CD4-positive, alpha-beta T cell (primary cell): ENCODE measurements around the gene SMPDL3B. TPM values are rescaled to one million over a fixed set of nuclear protein-coding genes. Genes with fewer than 3 reads are reported as not detected.

Experiments used
- ATAC-seq: fragments of 200-7000 bp; cut with Tn5 transposase; one replicate; pipeline ENCODE4 v1.10.0; 2022; ENCODE audit warnings: mild to moderate bottlenecking; ENCODE audit not compliant: poor library complexity
- CTCF ChIA-PET: fragments of 350-600 bp; sonication (Branson Sonifier 250); formaldehyde crosslinking; loops from one replicate; lab custom pipeline; 2021; ENCODE audit warnings: antibody characterized with exemption, inconsistent platforms; lab: Charles Lee
- POLR2A ChIA-PET: fragments of 350-600 bp; sonication (Branson Sonifier 250); formaldehyde crosslinking; loops from one replicate; lab custom pipeline; 2021; ENCODE audit warnings: antibody characterized with exemption, inconsistent platforms; lab: Charles Lee
- DNase-seq, 14 experiments: peaks; one replicate each; pipeline ENCODE4 v3.0.0-alpha.2; 2013 to 2020; ENCODE audit warnings: mixed read lengths in 2 of 14
- H3K27ac ChIP-seq, 2 donors: one replicate each; pipeline versions ENCODE4 v1.5.1 to v1.7.0; 2013; ENCODE audit warnings: low read length in 2 of 2, low read depth in 1 of 2, mild to moderate bottlenecking in 1 of 2
- H3K27me3 ChIP-seq, 2 experiments: 1 replicate in 1 of 2; 2 replicates in 1 of 2; pipeline versions ENCODE4 v1.6.1 to v1.7.0; 2013; ENCODE audit warnings: low read length in 2 of 2, control low read depth in 1 of 2, mild to moderate bottlenecking in 1 of 2, moderate library complexity in 1 of 2; ENCODE audit not compliant: insufficient read depth in 2 of 2, control insufficient read depth in 1 of 2
- H3K36me3 ChIP-seq: one replicate; pipeline ENCODE4 v1.6.1; 2013; ENCODE audit warnings: low read length, control low read depth; ENCODE audit not compliant: insufficient read depth
- H3K4me1 ChIP-seq: one replicate; pipeline ENCODE4 v1.6.1; 2013; ENCODE audit warnings: low read length, control low read depth; ENCODE audit not compliant: insufficient read depth
- H3K4me3 ChIP-seq: one replicate; pipeline ENCODE4 v1.5.1; 2013; ENCODE audit warnings: mild to moderate bottlenecking, low read length, moderate library complexity
- H3K9me3 ChIP-seq, 2 experiments: 1 replicate in 1 of 2; 2 replicates in 1 of 2; pipeline versions ENCODE4 v1.6.1 to v1.7.0; 2013; ENCODE audit warnings: low read length in 2 of 2, mild to moderate bottlenecking in 2 of 2, control low read depth in 1 of 2, moderate library complexity in 1 of 2; ENCODE audit not compliant: control insufficient read depth in 1 of 2, insufficient read depth in 1 of 2
- H3K27ac Mint-ChIP-seq: one replicate; pipeline ENCODE4 v1.8.0; 2020; ENCODE audit warnings: mixed read lengths
- H3K27me3 Mint-ChIP-seq: one replicate; pipeline ENCODE4 v1.8.0; 2021; ENCODE audit warnings: mixed read lengths
- H3K36me3 Mint-ChIP-seq: one replicate; pipeline ENCODE4 v1.8.0; 2021; ENCODE audit warnings: low read depth, mixed read lengths
- H3K4me1 Mint-ChIP-seq: one replicate; pipeline ENCODE4 v1.8.0; 2021; ENCODE audit warnings: low read depth, mixed read lengths
- H3K4me3 Mint-ChIP-seq: one replicate; pipeline ENCODE4 v1.8.0; 2020; ENCODE audit warnings: mild to moderate bottlenecking, mixed read lengths
- H3K9me3 Mint-ChIP-seq: one replicate; pipeline ENCODE4 v1.8.0; 2020; ENCODE audit warnings: mixed read lengths
- CTCF ChIP-seq: fragments of 200-600 bp; IDR thresholded peaks from one replicate; pipeline ENCODE4 v1.8.0; 2022; ENCODE audit warnings: antibody characterized with exemption, mild to moderate bottlenecking
- intact Hi-C, 2 experiments: fragments of 100-400 bp; cut with DNase I in 1 of 2; cut with micrococcal nuclease in 1 of 2; formaldehyde crosslinking; loops; one replicate each; pipeline versions ENCODE4 v1.15.1 to v1.9.0; 2023 to 2025; cut with DNase I, micrococcal nuclease
- polyA plus RNA-seq, 2 donors: library from polyadenylated mRNA; unstranded; fragments of 120-200 nt; gene quantifications; one replicate each; pipeline ENCODE4 v1.2.1, GENCODE V29; 2013
- total RNA-seq, 174 experiments: library from RNA in 2 of 174; stranded (reverse) in 2 of 174; gene quantifications; one replicate each; pipeline ENCODE4 v1.2.3 and lab custom pipeline; 2021 to 2026

Gene SMPDL3B
- total RNA-seq (not detected), total RNA-seq (lab: John Stamatoyannopoulos, UW) (0 to 1.1 (median 0.07) reads per million in 172 experiments)
- 0.05 TPM for polyA plus RNA-seq (2013, experiment 1 of 2)
- polyA plus RNA-seq (2013, experiment 2 of 2): 0.07 TPM

- Mint-ChIP-seq H3K36me3 (no peaks in the 10 kb centered on the region), H3K4me3 (no peak within 1 kb of the TSS), H3K4me1 (peaks cover 11% of the 10 kb centered on the region), H3K27ac (no peak within 1 kb of the TSS), H3K27me3 (peaks cover 24% of the 10 kb centered on the region), H3K9me3 (no peaks in the 10 kb centered on the region)
- POLR2A ChIA-PET: no interaction called here
- TF ChIP-seq CTCF: no peak
- intact Hi-C loops: no loop called here
- ATAC-seq (no peak), DNase-seq (no peak)
- peaks cover 0 to 9% of the 10 kb centered on the region in 2 experiments for H3K27me3 ChIP-seq
- H3K27ac ChIP-seq: no peak within 1 kb of the TSS
- H3K4me1 ChIP-seq: peaks cover 11% of the 10 kb centered on the region
- no peak within 1 kb of the TSS for H3K4me3 ChIP-seq
- CTCF ChIA-PET: no interaction called here
- H3K36me3 ChIP-seq: no peaks in the 10 kb centered on the region
- no peaks in the 10 kb centered on the region for H3K9me3 ChIP-seq
These were observed at the start of gene SMPDL3B for GRCh38 chr1:27934818-27935549. SMPDL3B (plus strand) TSS chr1:27935000; CDS start chr1:27935184, 184 bp downstream.

GRCh38 chr1:27885114-27885528, 49.7 kb upstream of the SMPDL3B start:
- TF ChIP-seq CTCF: no peak
- Mint-ChIP-seq H3K9me3 (no peaks in the 10 kb centered on the region), H3K27ac (no peak overlapping the region), H3K4me1 (peaks cover 27% of the 10 kb centered on the region), H3K36me3 (peaks cover 78% of the 10 kb centered on the region), H3K4me3 (no peak overlapping the region), H3K27me3 (no peaks in the 10 kb centered on the region)
- intact Hi-C loops: no loop called here
- DNase-seq: peak in 2 of 14 experiments; percentile 49 to 57
- H3K27me3 ChIP-seq: no peaks in the 10 kb centered on the region
- H3K36me3 ChIP-seq: peaks cover 73% of the 10 kb centered on the region
- peak overlapping the region in 1 of 2 donors; percentile 77 for H3K27ac ChIP-seq
- no peak for ATAC-seq
- no peak overlapping the region for H3K4me3 ChIP-seq
- ChIA-PET CTCF (no interaction called here), POLR2A (no interaction called here)
- H3K4me1 ChIP-seq: peaks cover 85% of the 10 kb centered on the region
- H3K9me3 ChIP-seq: peaks cover 0 to 4% of the 10 kb centered on the region in 2 experiments

GRCh38 chr1:27885621-27886352, 49.0 kb upstream of the SMPDL3B start:
- no peaks in the 10 kb centered on the region for H3K27me3 Mint-ChIP-seq
- H3K4me3 ChIP-seq: no peak overlapping the region
- ChIA-PET CTCF (interaction anchor here (1.9 kb wide), 1 partner anchor 55 kb away, joined by 6 read pairs; no protein-coding TSS in a partner anchor), POLR2A (interaction anchor here (1.4 kb wide), 1 partner anchor 11 kb away, joined by 5 read pairs; no protein-coding TSS in a partner anchor)
- no peaks in the 10 kb centered on the region for H3K27me3 ChIP-seq
- peak overlapping the region; percentile 86 for H3K27ac Mint-ChIP-seq
- H3K27ac ChIP-seq: peak overlapping the region; percentile 60 to 77
- H3K4me3 Mint-ChIP-seq: no peak overlapping the region
- no peak for TF ChIP-seq CTCF
- ATAC-seq (no peak), DNase-seq (peak in 2 of 14 experiments; percentile 52 to 59)
- H3K4me1 ChIP-seq: peaks cover 91% of the 10 kb centered on the region
- H3K36me3 Mint-ChIP-seq: peaks cover 82% of the 10 kb centered on the region
- peaks cover 70% of the 10 kb centered on the region for H3K36me3 ChIP-seq
- intact Hi-C loops: no loop called here
- peaks cover 31% of the 10 kb centered on the region for H3K4me1 Mint-ChIP-seq
- H3K9me3 Mint-ChIP-seq: no peaks in the 10 kb centered on the region
- H3K9me3 ChIP-seq: peaks cover 0 to 4% of the 10 kb centered on the region in 2 experiments
